Hepatocyte (in vitro differentiated cells): ENCODE data around the gene KCTD13.

Source experiments
- CTCF ChIP-seq: fragments of 200-600 bp; sonication (generic); IDR thresholded peaks from 2 replicates; pipeline ENCODE4 v1.5.1; 2016; ENCODE audit warnings: antibody characterized with exemption, mild to moderate bottlenecking; ENCODE audit not compliant: poor library complexity
- EZH2 ChIP-seq: fragments of 200-600 bp; sonication (generic); IDR thresholded peaks from 2 replicates; pipeline ENCODE4 v1.6.1; 2016; ENCODE audit warnings: antibody characterized with exemption, mild to moderate bottlenecking, borderline replicate concordance

GRCh38 chr16:29878172-29878571 is 47.9 kb downstream of the KCTD13 start:
- TF ChIP-seq CTCF (no peak), EZH2 (no peak)
